Measurements from ENCODE around the gene REXO1.

- TF ChIP-seq POLR2A (IDR thresholded peaks at IDR 0.05; ENCODE audit: low read depth, low read length), result no peak; the same call in 1 of the 2 replicates
- no peak for TF ChIP-seq SPI1 (IDR thresholded peaks at IDR 0.05; ENCODE audit: low read depth, low read length)
These were observed 8.0 kb upstream of the REXO1 start for GRCh38 chr19:1856345-1856697.

Measured in GM12891 (cell line).